ENCODE data around the gene SH2D3C.

Gene SH2D3C

GRCh38 chr9:127689329-127690000 is 89.0 kb downstream of the SH2D3C start:
- Histone ChIP-seq H3K4me3 (ENCODE audit: low read depth, low read length) (no peak overlapping the region), H3K9me3 (ENCODE audit: control insufficient read depth, insufficient read depth, low read depth, low read length) (no peaks in the 10 kb centered on the region), H3K4me1 (ENCODE audit: control insufficient read depth, insufficient read depth, low read length) (no peaks in the 10 kb centered on the region), H3K36me3 (ENCODE audit: control insufficient read depth, insufficient read depth, low read length) (peaks cover 25% of the 10 kb centered on the region), H3K9ac (ENCODE audit: low read length) (no peak overlapping the region), H3K27ac (ENCODE audit: low read depth, low read length) (no peak overlapping the region), H3K27me3 (ENCODE audit: control insufficient read depth, insufficient read depth, low read length) (no peaks in the 10 kb centered on the region)
